ENCODE measurements around the gene OR4D11. TPM values are rescaled to one million over a fixed set of nuclear protein-coding genes. Genes with fewer than 3 reads are reported as not detected.

Gene OR4D11
- total and polyA plus RNA-seq, 9 of the 15 experiments (the other 6 are each of a cell fraction or from before 2014, with no cell fraction given), result not detected

DNA sequence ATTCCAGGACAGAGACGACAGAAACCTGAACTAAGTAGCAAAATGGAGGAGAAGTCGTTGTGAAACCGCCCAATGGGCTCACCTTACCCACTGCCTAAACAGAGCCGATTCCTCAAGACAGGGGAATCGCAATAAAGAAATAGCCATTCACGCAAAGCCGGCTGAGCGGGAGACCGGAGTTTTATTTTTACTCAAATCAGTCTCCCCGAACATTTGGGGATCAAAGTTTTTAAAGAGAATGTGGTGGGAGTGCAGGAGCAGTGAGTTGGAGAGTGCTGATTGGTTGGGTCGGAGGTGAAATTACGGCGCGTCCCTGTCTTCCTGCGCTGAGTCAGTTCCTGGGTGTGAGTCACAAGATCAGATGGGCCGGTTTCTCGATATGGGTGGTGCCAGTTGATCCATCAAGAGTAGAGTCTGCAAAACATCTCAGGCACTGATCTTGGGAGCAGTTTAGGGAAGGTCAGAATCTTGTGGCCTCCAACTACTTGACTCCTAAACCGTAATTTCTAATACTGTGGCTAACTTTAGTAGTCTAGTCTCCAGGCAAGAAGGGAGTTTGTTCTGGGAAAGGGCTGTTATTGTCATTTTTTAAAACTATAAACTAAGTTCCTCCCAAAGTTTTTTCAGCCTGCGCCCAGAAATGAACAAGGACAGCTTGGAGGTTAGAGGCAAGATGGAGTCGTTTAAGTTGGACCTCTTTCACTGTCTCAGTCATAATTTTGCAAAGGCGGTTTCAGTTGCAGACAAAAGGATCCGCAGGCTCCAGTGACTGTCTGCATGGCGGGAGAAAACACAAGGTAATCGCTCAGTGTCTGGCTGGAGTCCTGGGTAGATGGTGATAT lies 42.0 kb downstream of the OR4D11 start (continued):
- TF ChIP-seq, protein P1, sequence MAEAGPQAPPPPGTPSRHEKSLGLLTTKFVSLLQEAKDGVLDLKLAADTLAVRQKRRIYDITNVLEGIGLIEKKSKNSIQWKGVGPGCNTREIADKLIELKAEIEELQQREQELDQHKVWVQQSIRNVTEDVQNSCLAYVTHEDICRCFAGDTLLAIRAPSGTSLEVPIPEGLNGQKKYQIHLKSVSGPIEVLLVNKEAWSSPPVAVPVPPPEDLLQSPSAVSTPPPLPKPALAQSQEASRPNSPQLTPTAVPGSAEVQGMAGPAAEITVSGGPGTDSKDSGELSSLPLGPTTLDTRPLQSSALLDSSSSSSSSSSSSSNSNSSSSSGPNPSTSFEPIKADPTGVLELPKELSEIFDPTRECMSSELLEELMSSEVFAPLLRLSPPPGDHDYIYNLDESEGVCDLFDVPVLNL (CRISPR knock-in tag; IDR thresholded peaks at IDR 0.05; ENCODE audit: low read depth), result no peak
- TF ChIP-seq RBM25 (IDR thresholded peaks at IDR 0.05; ENCODE audit: low read depth, low read length, severe bottlenecking), result no peak
- TF ChIP-seq ZNF24 (IDR thresholded peaks at IDR 0.05), result no peak
- TF ChIP-seq, protein P2, sequence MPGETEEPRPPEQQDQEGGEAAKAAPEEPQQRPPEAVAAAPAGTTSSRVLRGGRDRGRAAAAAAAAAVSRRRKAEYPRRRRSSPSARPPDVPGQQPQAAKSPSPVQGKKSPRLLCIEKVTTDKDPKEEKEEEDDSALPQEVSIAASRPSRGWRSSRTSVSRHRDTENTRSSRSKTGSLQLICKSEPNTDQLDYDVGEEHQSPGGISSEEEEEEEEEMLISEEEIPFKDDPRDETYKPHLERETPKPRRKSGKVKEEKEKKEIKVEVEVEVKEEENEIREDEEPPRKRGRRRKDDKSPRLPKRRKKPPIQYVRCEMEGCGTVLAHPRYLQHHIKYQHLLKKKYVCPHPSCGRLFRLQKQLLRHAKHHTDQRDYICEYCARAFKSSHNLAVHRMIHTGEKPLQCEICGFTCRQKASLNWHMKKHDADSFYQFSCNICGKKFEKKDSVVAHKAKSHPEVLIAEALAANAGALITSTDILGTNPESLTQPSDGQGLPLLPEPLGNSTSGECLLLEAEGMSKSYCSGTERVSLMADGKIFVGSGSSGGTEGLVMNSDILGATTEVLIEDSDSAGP (CRISPR knock-in tag; IDR thresholded peaks at IDR 0.05), result no peak
- TF ChIP-seq, protein P3, sequence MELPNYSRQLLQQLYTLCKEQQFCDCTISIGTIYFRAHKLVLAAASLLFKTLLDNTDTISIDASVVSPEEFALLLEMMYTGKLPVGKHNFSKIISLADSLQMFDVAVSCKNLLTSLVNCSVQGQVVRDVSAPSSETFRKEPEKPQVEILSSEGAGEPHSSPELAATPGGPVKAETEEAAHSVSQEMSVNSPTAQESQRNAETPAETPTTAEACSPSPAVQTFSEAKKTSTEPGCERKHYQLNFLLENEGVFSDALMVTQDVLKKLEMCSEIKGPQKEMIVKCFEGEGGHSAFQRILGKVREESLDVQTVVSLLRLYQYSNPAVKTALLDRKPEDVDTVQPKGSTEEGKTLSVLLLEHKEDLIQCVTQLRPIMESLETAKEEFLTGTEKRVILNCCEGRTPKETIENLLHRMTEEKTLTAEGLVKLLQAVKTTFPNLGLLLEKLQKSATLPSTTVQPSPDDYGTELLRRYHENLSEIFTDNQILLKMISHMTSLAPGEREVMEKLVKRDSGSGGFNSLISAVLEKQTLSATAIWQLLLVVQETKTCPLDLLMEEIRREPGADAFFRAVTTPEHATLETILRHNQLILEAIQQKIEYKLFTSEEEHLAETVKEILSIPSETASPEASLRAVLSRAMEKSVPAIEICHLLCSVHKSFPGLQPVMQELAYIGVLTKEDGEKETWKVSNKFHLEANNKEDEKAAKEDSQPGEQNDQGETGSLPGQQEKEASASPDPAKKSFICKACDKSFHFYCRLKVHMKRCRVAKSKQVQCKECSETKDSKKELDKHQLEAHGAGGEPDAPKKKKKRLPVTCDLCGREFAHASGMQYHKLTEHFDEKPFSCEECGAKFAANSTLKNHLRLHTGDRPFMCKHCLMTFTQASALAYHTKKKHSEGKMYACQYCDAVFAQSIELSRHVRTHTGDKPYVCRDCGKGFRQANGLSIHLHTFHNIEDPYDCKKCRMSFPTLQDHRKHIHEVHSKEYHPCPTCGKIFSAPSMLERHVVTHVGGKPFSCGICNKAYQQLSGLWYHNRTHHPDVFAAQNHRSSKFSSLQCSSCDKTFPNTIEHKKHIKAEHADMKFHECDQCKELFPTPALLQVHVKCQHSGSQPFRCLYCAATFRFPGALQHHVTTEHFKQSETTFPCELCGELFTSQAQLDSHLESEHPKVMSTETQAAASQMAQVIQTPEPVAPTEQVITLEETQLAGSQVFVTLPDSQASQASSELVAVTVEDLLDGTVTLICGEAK (IDR thresholded peaks at IDR 0.05), result no peak
- TF ChIP-seq, protein P3 (CRISPR knock-in tag; IDR thresholded peaks at IDR 0.05), result no peak
- no peak for TF ChIP-seq TCF7L2 (IDR thresholded peaks at IDR 0.05; ENCODE audit: low read depth, low read length)
- no peak for TF ChIP-seq FOXP1 (CRISPR knock-in tag; IDR thresholded peaks at IDR 0.05)
- TF ChIP-seq ZFP1 (CRISPR knock-in tag; IDR thresholded peaks at IDR 0.05), result no peak
- TF ChIP-seq, protein P4, sequence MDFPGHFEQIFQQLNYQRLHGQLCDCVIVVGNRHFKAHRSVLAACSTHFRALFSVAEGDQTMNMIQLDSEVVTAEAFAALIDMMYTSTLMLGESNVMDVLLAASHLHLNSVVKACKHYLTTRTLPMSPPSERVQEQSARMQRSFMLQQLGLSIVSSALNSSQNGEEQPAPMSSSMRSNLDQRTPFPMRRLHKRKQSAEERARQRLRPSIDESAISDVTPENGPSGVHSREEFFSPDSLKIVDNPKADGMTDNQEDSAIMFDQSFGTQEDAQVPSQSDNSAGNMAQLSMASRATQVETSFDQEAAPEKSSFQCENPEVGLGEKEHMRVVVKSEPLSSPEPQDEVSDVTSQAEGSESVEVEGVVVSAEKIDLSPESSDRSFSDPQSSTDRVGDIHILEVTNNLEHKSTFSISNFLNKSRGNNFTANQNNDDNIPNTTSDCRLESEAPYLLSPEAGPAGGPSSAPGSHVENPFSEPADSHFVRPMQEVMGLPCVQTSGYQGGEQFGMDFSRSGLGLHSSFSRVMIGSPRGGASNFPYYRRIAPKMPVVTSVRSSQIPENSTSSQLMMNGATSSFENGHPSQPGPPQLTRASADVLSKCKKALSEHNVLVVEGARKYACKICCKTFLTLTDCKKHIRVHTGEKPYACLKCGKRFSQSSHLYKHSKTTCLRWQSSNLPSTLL (IDR thresholded peaks at IDR 0.05), result 0 out of 2 replicates have a peak, but pooled peaks have one; percentile 75
- TF ChIP-seq FUS (optimal IDR thresholded peaks at IDR 0.05; ENCODE audit: low read depth, low read length), result no peak
- TF ChIP-seq STAG1 (CRISPR knock-in tag; IDR thresholded peaks at IDR 0.05; ENCODE audit: borderline replicate concordance), result no peak
- TF ChIP-seq BHLHE40 (IDR thresholded peaks at IDR 0.05; ENCODE audit: low read length), result peak; percentile 55

Measured in K562 (cell line).